Activated naive CD8-positive, alpha-beta T cell treated with anti-CD3 and anti-CD28 coated beads, Interleukin-2, amount 50 U/mL, for 24 hours (primary cell): ENCODE measurements around the gene CREBBP.

Experiments used
- ATAC-seq: fragments of 150-1000 bp; cut with Tn5 transposase; one replicate; pipeline ENCODE4 v1.10.0; 2021
- DNase-seq: peaks from one replicate; pipeline ENCODE4 v3.0.0; 2021
- H3K27ac Mint-ChIP-seq: one replicate; pipeline ENCODE4 v1.8.0; 2021; ENCODE audit warnings: mild to moderate bottlenecking, mixed read lengths
- H3K27me3 Mint-ChIP-seq: one replicate; pipeline ENCODE4 v1.8.0; 2021; ENCODE audit warnings: mixed read lengths
- H3K36me3 Mint-ChIP-seq: one replicate; pipeline ENCODE4 v1.8.0; 2021; ENCODE audit warnings: low read depth, mixed read lengths
- H3K4me1 Mint-ChIP-seq: one replicate; pipeline ENCODE4 v1.8.0; 2021; ENCODE audit warnings: mixed read lengths
- H3K4me3 Mint-ChIP-seq: one replicate; pipeline ENCODE4 v1.8.0; 2021; ENCODE audit warnings: mild to moderate bottlenecking, moderate library complexity, mixed read lengths
- H3K9me3 Mint-ChIP-seq: one replicate; pipeline ENCODE4 v1.8.0; 2021; ENCODE audit warnings: mixed read lengths

Gene CREBBP

GRCh38 chr16:3812469-3813172 lies 67.9 kb downstream of the CREBBP start:
- DNase-seq: no peak
- Mint-ChIP-seq H3K36me3 (peaks cover 11% of the 10 kb centered on the region), H3K9me3 (no peaks in the 10 kb centered on the region), H3K27me3 (no peaks in the 10 kb centered on the region), H3K4me1 (peaks cover 73% of the 10 kb centered on the region), H3K27ac (no peak overlapping the region), H3K4me3 (no peak overlapping the region)
- no peak for ATAC-seq

GRCh38 chr16:3810818-3811217 lies 69.7 kb downstream of the CREBBP start:
- no peak overlapping the region for H3K27ac Mint-ChIP-seq
- no peaks in the 10 kb centered on the region for H3K9me3 Mint-ChIP-seq
- no peaks in the 10 kb centered on the region for H3K27me3 Mint-ChIP-seq
- ATAC-seq: no peak
- peaks cover 73% of the 10 kb centered on the region for H3K4me1 Mint-ChIP-seq
- peaks cover 17% of the 10 kb centered on the region for H3K36me3 Mint-ChIP-seq
- no peak for DNase-seq
- H3K4me3 Mint-ChIP-seq: no peak overlapping the region

- Mint-ChIP-seq H3K27ac (peak overlapping the region; percentile 27), H3K4me3 (no peak overlapping the region), H3K4me1 (peaks cover 78% of the 10 kb centered on the region), H3K36me3 (peaks cover 17% of the 10 kb centered on the region), H3K9me3 (no peaks in the 10 kb centered on the region), H3K27me3 (no peaks in the 10 kb centered on the region)
- DNase-seq: no peak
- peak; percentile 74 for ATAC-seq
These were observed 70.3 kb downstream of the CREBBP start for GRCh38 chr16:3810198-3810664.

- Mint-ChIP-seq H3K27me3 (no peaks in the 10 kb centered on the region), H3K36me3 (peaks cover 17% of the 10 kb centered on the region), H3K4me3 (no peak overlapping the region), H3K4me1 (peaks cover 80% of the 10 kb centered on the region), H3K27ac (no peak overlapping the region), H3K9me3 (no peaks in the 10 kb centered on the region)
- DNase-seq: no peak
- no peak for ATAC-seq
These were observed 72.0 kb downstream of the CREBBP start for GRCh38 chr16:3808308-3809063.

GRCh38 chr16:3807425-3808123 lies 72.9 kb downstream of the CREBBP start:
- Mint-ChIP-seq H3K36me3 (peaks cover 20% of the 10 kb centered on the region), H3K4me3 (no peak overlapping the region), H3K4me1 (peaks cover 74% of the 10 kb centered on the region), H3K9me3 (no peaks in the 10 kb centered on the region), H3K27ac (peak overlapping the region; percentile 8), H3K27me3 (no peaks in the 10 kb centered on the region)
- DNase-seq (no peak), ATAC-seq (peak; percentile 42)

DNA sequence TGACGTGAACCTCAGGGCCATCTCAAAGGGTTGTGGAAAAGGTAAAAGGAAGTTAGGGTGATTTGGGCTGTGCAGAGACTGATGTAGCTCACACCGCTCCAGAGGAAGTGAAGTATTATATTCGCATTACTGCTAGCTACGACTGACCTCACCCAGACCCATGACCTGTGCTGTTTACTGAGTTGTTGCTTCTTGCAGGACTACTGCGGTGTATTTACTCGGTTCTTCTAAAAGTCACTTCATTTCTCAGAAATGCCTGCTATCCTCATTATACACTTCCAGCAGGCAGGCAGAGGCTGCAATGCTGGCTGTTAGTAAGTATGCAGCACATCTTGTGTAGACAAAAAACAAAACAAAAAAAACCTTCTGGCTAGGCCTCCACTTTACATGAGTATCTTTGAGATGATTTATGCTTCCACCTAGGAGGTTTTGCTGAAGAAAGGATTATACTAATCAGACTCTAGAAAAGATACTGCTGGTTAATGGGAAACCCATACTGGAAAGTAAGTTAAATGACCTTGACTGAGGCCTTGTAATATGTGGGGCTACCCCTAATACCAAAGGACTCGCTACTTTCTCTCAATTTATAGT lies 76.0 kb downstream of the CREBBP start:
- H3K27me3 Mint-ChIP-seq: no peaks in the 10 kb centered on the region
- no peaks in the 10 kb centered on the region for H3K9me3 Mint-ChIP-seq
- H3K27ac Mint-ChIP-seq: no peak overlapping the region
- H3K4me1 Mint-ChIP-seq: peaks cover 74% of the 10 kb centered on the region
- ATAC-seq (no peak), DNase-seq (no peak)
- no peak overlapping the region for H3K4me3 Mint-ChIP-seq
- peaks cover 20% of the 10 kb centered on the region for H3K36me3 Mint-ChIP-seq

DNA sequence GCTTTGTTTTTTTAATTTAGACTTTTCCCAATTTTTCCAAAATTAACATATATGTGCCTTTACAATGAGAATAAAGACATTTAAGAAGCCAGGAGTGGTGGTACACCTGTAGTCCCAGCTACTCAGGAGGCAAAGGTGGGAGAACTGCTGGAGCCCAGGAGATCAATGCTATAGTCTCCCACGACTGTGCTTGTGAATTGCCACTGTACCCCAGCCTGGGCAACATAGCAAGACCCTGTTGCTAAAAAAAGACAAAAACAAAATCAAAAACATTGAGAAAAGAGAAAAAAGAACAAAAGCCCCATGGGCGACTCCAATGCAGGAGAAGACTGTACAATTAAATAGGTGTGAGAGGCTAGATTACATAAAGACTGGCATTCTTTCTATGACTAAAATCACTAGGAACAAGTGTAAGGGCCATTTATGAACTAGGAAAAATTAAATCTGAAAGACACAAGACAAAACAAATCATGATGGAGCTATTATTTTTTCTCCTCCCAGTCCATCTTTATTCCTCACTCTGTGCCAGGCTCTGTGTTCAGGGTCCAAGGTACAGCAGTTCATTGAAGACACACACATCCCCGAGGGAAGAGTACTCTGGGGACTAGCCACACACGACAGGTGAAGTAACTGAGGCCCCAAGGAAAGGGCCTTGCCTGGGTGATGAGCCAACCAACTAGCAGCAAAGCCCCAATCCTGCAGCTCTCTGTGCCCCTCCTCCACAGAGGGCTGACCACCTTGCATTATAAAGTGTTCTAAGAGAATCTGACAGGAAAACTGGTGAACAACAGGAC lies 79.8 kb downstream of the CREBBP start:
- no peak overlapping the region for H3K27ac Mint-ChIP-seq

GRCh38 chr16:3800019-3800418 lies 80.5 kb downstream of the CREBBP start:
- no peak for ATAC-seq
- Mint-ChIP-seq H3K27ac (no peak overlapping the region), H3K27me3 (no peaks in the 10 kb centered on the region)

More for the DNA sequence above, 79.8 kb downstream of the CREBBP start:
- H3K36me3 Mint-ChIP-seq: peaks cover 12% of the 10 kb centered on the region
- H3K9me3 Mint-ChIP-seq: no peaks in the 10 kb centered on the region
- ATAC-seq: no peak
- H3K4me3 Mint-ChIP-seq: no peak overlapping the region
- H3K27me3 Mint-ChIP-seq: no peaks in the 10 kb centered on the region
- DNase-seq: no peak
- peaks cover 72% of the 10 kb centered on the region for H3K4me1 Mint-ChIP-seq

GRCh38 chr16:3799354-3799753 lies 81.2 kb downstream of the CREBBP start:
- Mint-ChIP-seq H3K27me3 (no peaks in the 10 kb centered on the region), H3K9me3 (no peaks in the 10 kb centered on the region), H3K27ac (no peak overlapping the region), H3K4me1 (peaks cover 65% of the 10 kb centered on the region), H3K4me3 (no peak overlapping the region), H3K36me3 (peaks cover 12% of the 10 kb centered on the region)
- DNase-seq (no peak), ATAC-seq (no peak)

More at GRCh38 chr16:3800019-3800418, 80.5 kb downstream of the CREBBP start:
- Mint-ChIP-seq H3K9me3 (no peaks in the 10 kb centered on the region), H3K4me3 (no peak overlapping the region), H3K4me1 (peaks cover 71% of the 10 kb centered on the region), H3K36me3 (peaks cover 12% of the 10 kb centered on the region)
- DNase-seq: no peak

GRCh38 chr16:3798838-3799237 lies 81.7 kb downstream of the CREBBP start:
- Mint-ChIP-seq H3K36me3 (peaks cover 12% of the 10 kb centered on the region), H3K9me3 (no peaks in the 10 kb centered on the region), H3K4me3 (peak overlapping the region; percentile 1), H3K27me3 (no peaks in the 10 kb centered on the region), H3K4me1 (peaks cover 60% of the 10 kb centered on the region), H3K27ac (peak overlapping the region; percentile 1)
- ATAC-seq: no peak
- no peak for DNase-seq

GRCh38 chr16:3797904-3798811 lies 82.4 kb downstream of the CREBBP start:
- ATAC-seq (peak; percentile 50), DNase-seq (no peak)
- no peaks in the 10 kb centered on the region for H3K27me3 Mint-ChIP-seq
- peak overlapping the region; percentile 38 for H3K4me3 Mint-ChIP-seq
- H3K9me3 Mint-ChIP-seq: no peaks in the 10 kb centered on the region
- peaks cover 15% of the 10 kb centered on the region for H3K36me3 Mint-ChIP-seq
- H3K27ac Mint-ChIP-seq: peak overlapping the region; percentile 1
- peaks cover 62% of the 10 kb centered on the region for H3K4me1 Mint-ChIP-seq

GRCh38 chr16:3797473-3797872 lies 83.0 kb downstream of the CREBBP start:
- peak; percentile 85 for ATAC-seq
- Mint-ChIP-seq H3K27me3 (no peaks in the 10 kb centered on the region), H3K4me1 (peaks cover 65% of the 10 kb centered on the region), H3K9me3 (no peaks in the 10 kb centered on the region), H3K27ac (no peak overlapping the region), H3K36me3 (peaks cover 18% of the 10 kb centered on the region), H3K4me3 (peak overlapping the region; percentile 38)
- no peak for DNase-seq

GRCh38 chr16:3793161-3793576 lies 87.3 kb downstream of the CREBBP start:
- H3K27ac Mint-ChIP-seq: no peak overlapping the region
- H3K27me3 Mint-ChIP-seq: no peaks in the 10 kb centered on the region
- no peaks in the 10 kb centered on the region for H3K9me3 Mint-ChIP-seq
- peaks cover 36% of the 10 kb centered on the region for H3K36me3 Mint-ChIP-seq
- H3K4me3 Mint-ChIP-seq: no peak overlapping the region
- DNase-seq: no peak
- no peak for ATAC-seq
- H3K4me1 Mint-ChIP-seq: peaks cover 68% of the 10 kb centered on the region
